ENCODE measurements around the gene TMEM39A.

TMEM39A gene

GRCh38 chr3:119413603-119414280, 49.7 kb downstream of the TMEM39A start:
- no peak for TF ChIP-seq CTCF (conservative IDR thresholded peaks at IDR 0.05; ENCODE audit: low read depth, low read length)
- no peak for DNase-seq (ENCODE audit: low read depth)
- H3K4me3 ChIP-seq (ENCODE audit: low read length), result no peak overlapping the region

- no peak overlapping the region for H3K4me3 ChIP-seq (ENCODE audit: low read length)
- DNase-seq (ENCODE audit: low read depth), result no peak
- no peak for TF ChIP-seq CTCF (conservative IDR thresholded peaks at IDR 0.05; ENCODE audit: low read depth, low read length)
Measured at GRCh38 chr3:119409844-119410243, 53.6 kb downstream of the TMEM39A start.

GRCh38 chr3:119408243-119408950, 55.0 kb downstream of the TMEM39A start:
- no peak for TF ChIP-seq CTCF (conservative IDR thresholded peaks at IDR 0.05; ENCODE audit: low read depth, low read length)
- DNase-seq (ENCODE audit: low read depth), result no peak
- no peak overlapping the region for H3K4me3 ChIP-seq (ENCODE audit: low read length)

GRCh38 chr3:119405315-119405714, 58.1 kb downstream of the TMEM39A start:
- TF ChIP-seq CTCF (conservative IDR thresholded peaks at IDR 0.05; ENCODE audit: low read depth, low read length), result no peak
- DNase-seq (ENCODE audit: low read depth), result no peak

GRCh38 chr3:119403201-119403600, 60.2 kb downstream of the TMEM39A start:
- TF ChIP-seq CTCF (conservative IDR thresholded peaks at IDR 0.05; ENCODE audit: low read depth, low read length), result no peak
- DNase-seq (ENCODE audit: low read depth), result no peak
- no peak overlapping the region for H3K4me3 ChIP-seq (ENCODE audit: low read length)

More at GRCh38 chr3:119405315-119405714, 58.1 kb downstream of the TMEM39A start:
- H3K4me3 ChIP-seq (ENCODE audit: low read length), result no peak overlapping the region

- DNase-seq (ENCODE audit: low read depth), result no peak
- no peak overlapping the region for H3K4me3 ChIP-seq (ENCODE audit: low read length)
- TF ChIP-seq CTCF (conservative IDR thresholded peaks at IDR 0.05; ENCODE audit: low read depth, low read length), result no peak
Measured at GRCh38 chr3:119402791-119403190, 60.6 kb downstream of the TMEM39A start.

All from retinal pigment epithelial cell (primary cell).